ENCODE measurements around the gene GCG. TPM values are rescaled to one million over a fixed set of nuclear protein-coding genes. Genes with fewer than 3 reads are reported as not detected.

GCG gene
- total and polyA plus RNA-seq, 7 experiments from 2014 or later: not detected

- Histone ChIP-seq H3K4me3 (ENCODE audit: low read length) (no peak overlapping the region), H3K27ac (ENCODE audit: low read depth, low read length) (no peak overlapping the region), H3K36me3 (ENCODE audit: control insufficient read depth in 2 of 3, insufficient read depth in 3 of 3, low read length in 3 of 3) (no peaks in the 10 kb centered on the region), H3K27me3 (ENCODE audit: control insufficient read depth in 2 of 2, insufficient read depth in 2 of 2, low read length in 2 of 2) (no peaks in the 10 kb centered on the region), H3K9me3 (ENCODE audit: control insufficient read depth in 2 of 3, low read length in 3 of 3) (no peaks in the 10 kb centered on the region), H3K4me1 (ENCODE audit: control insufficient read depth in 2 of 2, insufficient read depth in 2 of 2, low read length in 2 of 2) (no peaks in the 10 kb centered on the region)
- Mint-ChIP-seq H3K27me3 (peaks cover 0 to 5% (median 0%) of the 10 kb centered on the region in 5 donors), H3K27ac (no peak overlapping the region), H3K4me3 (no peak overlapping the region), H3K36me3 (peaks cover 0 to 3% (median 0%) of the 10 kb centered on the region in 5 donors), H3K9me3 (peaks cover 0 to 3% (median 0%) of the 10 kb centered on the region in 11 donors), H3K4me1 (peaks cover 0 to 4% (median 0%) of the 10 kb centered on the region in 7 donors)
- POLR2A ChIA-PET: no interaction called here
- CTCF ChIA-PET: no interaction called here
- intact Hi-C loops (cut with micrococcal nuclease): no loop called here
- ATAC-seq: no peak
- no peak for DNase-seq
These were observed 52.2 kb downstream of the GCG start for GRCh38 chr2:162099836-162100235.

Other genes starting within 250 kb of the GCG start
- gene DPP4, start 78.0 kb downstream of the GCG start, total RNA-seq: 100 to 1,000 TPM in 1 of 5 experiments, 10 to 100 TPM in 4; 35.7 to 188 (median 41.6) TPM
- 10 to 100 TPM; 77.4 to 88.9 TPM for gene DPP4, start 78.0 kb downstream of the GCG start, polyA plus RNA-seq
- gene FAP, start 91.2 kb upstream of the GCG start, total RNA-seq: not detected
- not detected for gene FAP, start 91.2 kb upstream of the GCG start, polyA plus RNA-seq
- gene IFIH1, start 166.4 kb upstream of the GCG start, total RNA-seq: 10 to 100 TPM; 20.6 to 77.9 (median 30.7) TPM
- 10 to 100 TPM; 14.5 to 18.4 TPM for gene IFIH1, start 166.4 kb upstream of the GCG start, polyA plus RNA-seq
- 10 to 100 TPM; 10.9 to 56.3 (median 13.4) TPM for gene GCA, start 191.9 kb upstream of the GCG start, total RNA-seq
- gene GCA, start 191.9 kb upstream of the GCG start, polyA plus RNA-seq: 10 to 100 TPM; 17.7 to 17.9 TPM

Data from naive thymus-derived CD4-positive, alpha-beta T cell (primary cell).